Gastroesophageal sphincter (tissue), 4 donors: ENCODE measurements around the gene MNT. TPM values are rescaled to one million over a fixed set of nuclear protein-coding genes. Genes with fewer than 3 reads are reported as not detected.

Experiments used
- ATAC-seq: fragments of 150-250 bp; one replicate; pipeline ENCODE4 v1.9.1; 2016; ENCODE audit warnings: mild to moderate bottlenecking, moderate library complexity
- H3K27ac ChIP-seq, 4 donors: fragments of 200-600 bp; sonication (generic) in 3 of 4; 1 replicate in 3 of 4; 2 replicates in 1 of 4; pipeline ENCODE4 v1.5.1; 2016 to 2019
- H3K27me3 ChIP-seq: fragments of 200-600 bp; sonication (generic); one replicate; pipeline ENCODE4 v1.5.1; 2019
- H3K36me3 ChIP-seq, 2 donors: fragments of 200-600 bp; sonication (generic); one replicate each; pipeline ENCODE4 v1.5.1; 2019; ENCODE audit warnings: control low read depth in 1 of 2
- H3K4me1 ChIP-seq, 3 donors: fragments of 200-600 bp; sonication (generic); 1 replicate in 2 of 3; 2 replicates in 1 of 3; pipeline ENCODE4 v1.5.1; 2016 to 2019; ENCODE audit warnings: control low read depth in 2 of 3
- H3K4me3 ChIP-seq, 2 donors: fragments of 200-600 bp; sonication (generic); one replicate each; pipeline ENCODE4 v1.5.1; 2019; ENCODE audit warnings: mild to moderate bottlenecking in 1 of 2, moderate library complexity in 1 of 2
- H3K9me3 ChIP-seq, 3 donors: fragments of 200-600 bp; sonication (generic); one replicate each; pipeline ENCODE4 v1.5.1; 2017 to 2019; ENCODE audit warnings: control low read depth in 2 of 3
- EP300 ChIP-seq: sonication (generic); formaldehyde crosslinking; IDR thresholded peaks from one replicate; pipeline ENCODE4 v1.6.1; 2017; ENCODE audit warnings: antibody characterized with exemption, mild to moderate bottlenecking
- POLR2A ChIP-seq, 2 donors: fragments of 450-650 bp; IDR thresholded peaks; one replicate each; pipeline ENCODE4 v1.6.1; 2017; ENCODE audit warnings: antibody characterized with exemption in 2 of 2, mild to moderate bottlenecking in 2 of 2, moderate library complexity in 1 of 2
- POLR2AphosphoS5 ChIP-seq: sonication (generic); formaldehyde crosslinking; IDR thresholded peaks from one replicate; pipeline ENCODE4 v1.6.1; 2017; ENCODE audit warnings: antibody characterized with exemption
- WGBS, 2 donors: methylation state at CpG; one replicate each; pipeline ENCODE4 v1.1.5; 2018; ENCODE audit warnings: low coverage in 1 of 2; 5-methylcytosine and 5-hydroxymethylcytosine counted together
- total RNA-seq, 4 donors: library from RNA; depleted of rRNA; stranded (reverse); fragments of >200 nt; gene quantifications; one replicate each; pipeline ENCODE4 v1.1.0, GENCODE V29; 2016
- TF ChIP-seq, protein P1 (sequence below), 4 experiments: fragments of 200-600 bp in 2 of 4; fragments of 450-650 bp in 2 of 4; sonication (generic) in 1 of 4; IDR thresholded peaks; one replicate each; pipeline ENCODE4 v1.5.1; 2017 to 2019; ENCODE audit warnings: antibody characterized with exemption in 4 of 4, mild to moderate bottlenecking in 2 of 4, moderate library complexity in 2 of 4

MNT gene
- total RNA-seq, 4 donors from 2014 or later = 11.8 to 12.7 (median 12.3) TPM

DNA sequence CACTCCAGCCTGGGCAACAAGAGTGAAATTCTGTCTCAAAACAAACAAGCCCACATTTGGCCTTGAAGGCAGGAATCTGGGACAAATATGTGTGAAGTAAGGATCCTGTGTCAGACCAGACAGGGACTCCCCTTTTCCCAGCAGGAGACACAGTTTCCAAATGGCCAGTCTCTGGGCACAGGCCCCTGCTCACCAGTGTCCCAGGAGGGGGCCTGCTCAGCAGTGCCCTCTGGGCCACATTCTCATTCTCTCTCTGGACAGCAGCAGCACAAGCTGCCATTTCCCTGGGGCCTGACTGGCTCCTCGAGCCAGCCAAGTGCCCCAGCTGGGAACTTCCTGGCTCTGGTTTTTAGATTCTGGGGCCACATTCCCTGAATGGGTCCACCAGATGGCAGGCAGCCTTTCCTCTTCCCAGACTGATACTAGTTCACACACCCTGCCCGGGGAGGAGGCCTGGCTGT is 11.7 kb upstream of the MNT start:
- Histone ChIP-seq H3K4me3 (no peak overlapping the region), H3K27me3 (no peaks in the 10 kb centered on the region), H3K4me1 (peaks cover 0 to 37% (median under 1%) of the 10 kb centered on the region in 3 donors), H3K36me3 (peaks cover 0 to 24% of the 10 kb centered on the region in 2 donors), H3K27ac (peak overlapping the region in 3 of 4 donors; percentile 44 to 72 (median 61)), H3K9me3 (no peaks in the 10 kb centered on the region)
- 14 to 42% methylated on average over 1 of the region's 2 CpGs for WGBS, 2 donors
- ATAC-seq = peak; percentile 42
- TF ChIP-seq POLR2A (IDR thresholded peaks at IDR 0.05) (no peak), POLR2AphosphoS5 (no peak), EP300 (no peak)
- TF ChIP-seq, protein P1, sequence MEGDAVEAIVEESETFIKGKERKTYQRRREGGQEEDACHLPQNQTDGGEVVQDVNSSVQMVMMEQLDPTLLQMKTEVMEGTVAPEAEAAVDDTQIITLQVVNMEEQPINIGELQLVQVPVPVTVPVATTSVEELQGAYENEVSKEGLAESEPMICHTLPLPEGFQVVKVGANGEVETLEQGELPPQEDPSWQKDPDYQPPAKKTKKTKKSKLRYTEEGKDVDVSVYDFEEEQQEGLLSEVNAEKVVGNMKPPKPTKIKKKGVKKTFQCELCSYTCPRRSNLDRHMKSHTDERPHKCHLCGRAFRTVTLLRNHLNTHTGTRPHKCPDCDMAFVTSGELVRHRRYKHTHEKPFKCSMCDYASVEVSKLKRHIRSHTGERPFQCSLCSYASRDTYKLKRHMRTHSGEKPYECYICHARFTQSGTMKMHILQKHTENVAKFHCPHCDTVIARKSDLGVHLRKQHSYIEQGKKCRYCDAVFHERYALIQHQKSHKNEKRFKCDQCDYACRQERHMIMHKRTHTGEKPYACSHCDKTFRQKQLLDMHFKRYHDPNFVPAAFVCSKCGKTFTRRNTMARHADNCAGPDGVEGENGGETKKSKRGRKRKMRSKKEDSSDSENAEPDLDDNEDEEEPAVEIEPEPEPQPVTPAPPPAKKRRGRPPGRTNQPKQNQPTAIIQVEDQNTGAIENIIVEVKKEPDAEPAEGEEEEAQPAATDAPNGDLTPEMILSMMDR (IDR thresholded peaks at IDR 0.05) = no peak

GRCh38 chr17:2410951-2411350 is 10.1 kb upstream of the MNT start:
- Histone ChIP-seq H3K4me1 (peaks cover 0 to 37% (median 13%) of the 10 kb centered on the region in 3 donors), H3K36me3 (peaks cover 0 to 24% of the 10 kb centered on the region in 2 donors), H3K4me3 (no peak overlapping the region), H3K9me3 (no peaks in the 10 kb centered on the region), H3K27me3 (no peaks in the 10 kb centered on the region), H3K27ac (no peak overlapping the region)
- TF ChIP-seq, protein P1 (IDR thresholded peaks at IDR 0.05) = no peak
- TF ChIP-seq EP300 = no peak
- TF ChIP-seq POLR2A (IDR thresholded peaks at IDR 0.05) = no peak
- TF ChIP-seq POLR2AphosphoS5 = no peak
- ATAC-seq = no peak
- 81 to 90% methylated on average over 7 of the region's 7 CpGs for WGBS, 2 donors

DNA sequence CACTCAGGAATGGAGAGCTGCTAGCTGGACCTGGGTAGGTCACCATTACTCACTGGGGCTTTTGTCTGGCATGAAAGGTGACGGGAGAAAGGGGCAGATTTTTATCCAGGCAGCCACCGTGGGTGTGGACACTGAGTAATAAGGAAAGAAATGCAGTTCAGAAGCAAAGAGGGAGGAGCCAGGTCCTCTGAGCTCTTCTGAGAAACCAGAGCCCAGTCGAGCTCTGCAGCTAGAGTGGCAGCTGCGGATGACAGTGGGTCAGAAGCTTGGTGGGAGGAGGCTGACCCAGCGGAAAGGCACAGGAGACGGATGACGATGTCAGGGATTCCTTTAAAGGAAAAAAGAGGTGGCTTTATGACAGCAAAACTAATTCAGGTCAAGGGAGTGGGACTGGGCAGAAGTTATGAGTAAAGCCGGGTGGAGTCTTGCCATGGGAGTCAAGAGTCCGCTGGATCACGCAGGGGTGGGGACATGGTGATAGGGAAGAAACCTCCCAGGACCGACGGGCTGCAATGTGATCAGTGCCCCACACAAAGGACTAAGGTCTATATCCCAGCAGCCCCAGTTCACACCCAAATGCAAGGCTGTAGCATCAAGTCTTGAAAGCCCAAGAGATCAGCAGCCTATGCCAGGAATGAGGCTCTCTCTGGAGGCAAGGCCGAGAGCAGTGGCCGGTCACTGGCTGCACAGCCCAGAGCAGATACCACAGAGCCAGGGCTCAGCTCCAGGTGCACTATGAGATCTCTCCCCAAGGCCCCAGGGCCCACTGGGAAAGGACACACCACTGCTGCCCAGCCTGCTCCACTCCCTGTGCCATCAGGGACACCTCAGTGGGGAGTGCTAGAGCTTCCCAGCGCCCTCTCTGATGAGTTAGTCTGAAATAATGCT is 6.3 kb upstream of the MNT start:
- peak; percentile 56 for TF ChIP-seq POLR2AphosphoS5
- TF ChIP-seq POLR2A (IDR thresholded peaks at IDR 0.05) = no peak
- Histone ChIP-seq H3K4me1 (peaks cover 0 to 60% (median 46%) of the 10 kb centered on the region in 3 donors), H3K9me3 (no peaks in the 10 kb centered on the region), H3K27ac (peak overlapping the region; percentile 55 to 100 (median 92)), H3K36me3 (peaks cover 0 to 6% of the 10 kb centered on the region in 2 donors), H3K4me3 (peak overlapping the region in 1 of 2 donors; percentile 0), H3K27me3 (no peaks in the 10 kb centered on the region)
- 5 to 28% methylated on average over 4 to 12 of the region's 15 CpGs for WGBS, 2 donors
- peak; percentile 83 for ATAC-seq

DNA sequence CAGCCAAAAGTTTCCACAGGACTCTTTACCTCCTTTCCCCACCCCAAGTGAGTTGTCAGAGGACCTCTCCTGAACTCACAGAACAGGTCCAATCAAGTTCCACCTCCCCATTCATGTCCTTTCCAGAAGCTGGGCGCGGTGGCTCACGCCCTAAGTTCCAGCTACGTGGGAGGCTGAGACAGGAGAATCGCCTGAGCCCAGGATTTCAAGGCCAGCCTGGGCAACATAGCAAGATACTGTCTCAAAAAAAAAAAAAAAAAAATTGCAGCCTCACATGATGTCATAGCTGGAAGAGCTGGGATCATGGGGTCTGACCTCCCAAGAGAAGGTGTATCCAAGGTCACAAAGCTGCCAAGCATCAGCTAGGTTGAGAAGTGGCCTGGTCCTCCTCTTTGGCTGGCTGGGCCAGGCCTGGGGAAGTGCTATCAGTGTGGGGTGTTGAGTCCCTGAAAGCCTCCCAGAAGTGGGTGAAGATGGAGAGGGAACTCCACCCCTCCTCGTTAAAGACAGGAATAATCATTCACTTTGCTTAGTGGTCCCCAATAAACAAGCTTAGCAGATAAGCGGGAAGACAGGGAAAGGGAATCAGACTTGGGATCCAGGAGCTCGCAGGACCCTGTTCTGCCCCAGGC is 5.5 kb upstream of the MNT start:
- no peak for TF ChIP-seq POLR2AphosphoS5
- no peak for TF ChIP-seq EP300
- TF ChIP-seq, protein P1 (IDR thresholded peaks at IDR 0.05) = no peak
- no peak for TF ChIP-seq POLR2A (IDR thresholded peaks at IDR 0.05)
- H3K27me3 ChIP-seq = no peaks in the 10 kb centered on the region
- H3K36me3 ChIP-seq = peaks cover 0 to 6% of the 10 kb centered on the region in 2 donors
- H3K4me1 ChIP-seq = peaks cover 0 to 59% (median 46%) of the 10 kb centered on the region in 3 donors
- H3K27ac ChIP-seq = peak overlapping the region; percentile 50 to 100 (median 92)
- WGBS, 2 donors = 45 to 78% methylated on average over 3 to 4 of the region's 8 CpGs
- ATAC-seq = no peak
- H3K4me3 ChIP-seq = peak overlapping the region in 1 of 2 donors; percentile 0
- H3K9me3 ChIP-seq = no peaks in the 10 kb centered on the region

GRCh38 chr17:2405247-2405926 is 4.5 kb upstream of the MNT start:
- no peaks in the 10 kb centered on the region for H3K36me3 ChIP-seq
- ATAC-seq = no peak
- no peak overlapping the region for H3K4me3 ChIP-seq
- WGBS, 2 donors = 50 to 75% methylated on average over 3 to 10 of the region's 14 CpGs
- no peaks in the 10 kb centered on the region for H3K27me3 ChIP-seq
- peaks cover 0 to 59% (median 46%) of the 10 kb centered on the region in 3 donors for H3K4me1 ChIP-seq
- TF ChIP-seq POLR2A (IDR thresholded peaks at IDR 0.05) (no peak), EP300 (no peak), POLR2AphosphoS5 (peak; percentile 49)
- TF ChIP-seq, protein P1 (IDR thresholded peaks at IDR 0.05) = no peak
- no peaks in the 10 kb centered on the region for H3K9me3 ChIP-seq
- peak overlapping the region in 3 of 4 donors; percentile 85 to 100 (median 100) for H3K27ac ChIP-seq
